ENCODE results near the gene TBC1D8B.

TBC1D8B gene

DNA sequence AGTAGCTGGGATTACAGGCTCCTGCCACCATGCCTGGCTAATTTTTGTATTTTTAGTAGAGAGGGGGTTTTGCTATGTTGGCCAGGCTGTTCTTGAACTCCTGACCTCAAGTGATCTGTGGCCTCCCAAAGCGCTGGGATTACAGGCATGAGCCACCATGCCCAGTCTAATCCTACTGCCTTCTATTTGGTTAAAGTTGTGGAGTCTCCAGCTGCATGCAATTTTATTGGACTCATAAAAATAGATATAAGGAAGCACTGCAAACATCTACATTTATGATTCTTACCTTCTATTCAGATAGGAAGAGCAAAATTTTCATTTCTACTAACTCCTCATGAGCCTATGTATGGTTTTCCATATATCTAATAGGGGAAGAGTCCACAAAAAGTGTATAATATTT, 87.0 kb downstream of the TBC1D8B start:
- TF ChIP-seq, protein P1, sequence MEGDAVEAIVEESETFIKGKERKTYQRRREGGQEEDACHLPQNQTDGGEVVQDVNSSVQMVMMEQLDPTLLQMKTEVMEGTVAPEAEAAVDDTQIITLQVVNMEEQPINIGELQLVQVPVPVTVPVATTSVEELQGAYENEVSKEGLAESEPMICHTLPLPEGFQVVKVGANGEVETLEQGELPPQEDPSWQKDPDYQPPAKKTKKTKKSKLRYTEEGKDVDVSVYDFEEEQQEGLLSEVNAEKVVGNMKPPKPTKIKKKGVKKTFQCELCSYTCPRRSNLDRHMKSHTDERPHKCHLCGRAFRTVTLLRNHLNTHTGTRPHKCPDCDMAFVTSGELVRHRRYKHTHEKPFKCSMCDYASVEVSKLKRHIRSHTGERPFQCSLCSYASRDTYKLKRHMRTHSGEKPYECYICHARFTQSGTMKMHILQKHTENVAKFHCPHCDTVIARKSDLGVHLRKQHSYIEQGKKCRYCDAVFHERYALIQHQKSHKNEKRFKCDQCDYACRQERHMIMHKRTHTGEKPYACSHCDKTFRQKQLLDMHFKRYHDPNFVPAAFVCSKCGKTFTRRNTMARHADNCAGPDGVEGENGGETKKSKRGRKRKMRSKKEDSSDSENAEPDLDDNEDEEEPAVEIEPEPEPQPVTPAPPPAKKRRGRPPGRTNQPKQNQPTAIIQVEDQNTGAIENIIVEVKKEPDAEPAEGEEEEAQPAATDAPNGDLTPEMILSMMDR (IDR thresholded peaks at IDR 0.05; ENCODE audit: extremely low read depth, missing control alignments), result no peak
- DNase-seq (ENCODE audit: low spot score), result no peak

DNA sequence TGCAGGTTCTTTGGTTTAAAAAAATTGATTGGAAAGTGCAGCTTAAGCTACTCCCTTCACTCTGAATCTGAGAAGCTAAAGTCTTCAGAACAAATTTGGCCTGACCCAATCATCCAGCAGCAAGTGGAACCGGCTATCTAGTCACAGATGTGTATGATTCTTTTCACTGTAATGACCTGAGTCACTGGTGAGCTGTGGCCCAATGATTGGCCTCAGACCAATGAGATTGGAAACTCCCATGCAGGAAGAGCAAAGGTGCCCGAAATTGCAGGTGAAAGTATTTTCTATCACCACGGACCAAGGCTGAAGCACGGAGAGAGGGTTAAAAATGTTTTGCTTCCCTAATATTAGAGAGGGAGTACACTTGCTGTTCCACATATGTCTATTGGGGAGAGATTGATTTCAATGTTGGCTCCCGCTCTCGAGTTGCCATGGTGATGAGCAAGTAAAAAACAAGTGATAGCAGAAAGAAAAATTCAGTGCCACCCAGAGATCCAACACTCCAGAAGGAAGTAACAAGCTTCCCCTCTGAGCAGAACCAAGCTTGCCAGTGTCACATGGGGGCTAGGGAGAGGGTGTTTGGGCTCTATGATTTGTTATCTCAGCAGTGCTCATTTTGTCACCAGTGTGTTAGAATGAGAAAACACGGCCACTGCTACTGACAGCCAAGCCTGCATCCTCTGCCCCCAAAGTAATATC, 89.4 kb downstream of the TBC1D8B start:
- DNase-seq (ENCODE audit: low spot score), result no peak
- TF ChIP-seq, protein P1 (IDR thresholded peaks at IDR 0.05; ENCODE audit: extremely low read depth, missing control alignments), result no peak

DNA sequence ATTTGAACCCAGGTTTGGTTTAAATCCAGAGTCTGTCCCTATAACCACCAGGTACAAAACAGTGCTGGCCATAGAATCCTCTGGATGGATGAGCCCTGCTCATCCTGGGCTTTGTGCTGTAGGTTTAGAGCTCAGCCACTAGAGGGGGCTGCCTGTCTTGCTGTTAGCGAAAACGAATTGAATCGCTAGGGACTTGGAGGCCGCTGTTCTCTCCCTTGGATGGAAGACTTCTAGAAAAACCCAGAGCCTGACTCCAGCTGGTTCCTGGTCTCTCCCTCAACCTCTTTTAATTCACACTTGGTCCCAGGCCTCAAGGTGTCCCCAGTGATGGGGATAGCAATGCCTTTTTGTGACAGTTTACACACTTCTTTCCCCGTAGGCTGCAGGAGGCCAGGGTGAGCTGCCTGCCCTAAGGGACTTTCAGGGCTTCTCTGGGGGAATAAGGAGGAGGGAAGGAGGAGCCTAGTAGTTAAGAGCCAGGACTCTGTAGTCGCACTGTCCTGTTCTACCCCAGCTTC, 92.0 kb downstream of the TBC1D8B start:
- peak; percentile 16 for DNase-seq (ENCODE audit: low spot score)
- TF ChIP-seq, protein P1 (IDR thresholded peaks at IDR 0.05; ENCODE audit: extremely low read depth, missing control alignments), result peak; percentile 76

DNA sequence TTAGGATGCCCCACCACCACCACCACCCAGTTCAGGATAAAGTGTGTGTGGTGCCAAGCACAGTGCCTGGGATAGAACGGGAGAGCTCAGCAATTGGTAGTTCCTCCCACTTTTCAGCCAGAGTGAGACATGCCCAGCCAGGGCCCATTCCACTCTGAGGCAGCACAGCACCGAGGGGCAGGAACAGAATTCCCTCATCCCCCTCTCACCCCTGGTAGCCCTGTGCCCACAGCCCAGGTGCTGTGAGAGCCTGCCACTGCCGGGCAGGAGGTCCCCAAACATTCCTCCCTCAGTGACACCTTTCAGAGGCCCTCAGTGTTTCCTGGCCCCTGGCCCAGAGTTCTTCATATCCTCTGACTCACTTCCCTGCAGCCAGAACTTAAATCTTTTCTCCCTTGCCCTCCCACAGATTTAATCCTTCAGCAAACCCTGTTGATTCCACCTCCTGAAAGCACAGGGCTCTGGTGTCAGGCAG, 92.5 kb downstream of the TBC1D8B start:
- DNase-seq (ENCODE audit: low spot score), result no peak
- TF ChIP-seq, protein P1 (IDR thresholded peaks at IDR 0.05; ENCODE audit: extremely low read depth, missing control alignments), result no peak

DNA sequence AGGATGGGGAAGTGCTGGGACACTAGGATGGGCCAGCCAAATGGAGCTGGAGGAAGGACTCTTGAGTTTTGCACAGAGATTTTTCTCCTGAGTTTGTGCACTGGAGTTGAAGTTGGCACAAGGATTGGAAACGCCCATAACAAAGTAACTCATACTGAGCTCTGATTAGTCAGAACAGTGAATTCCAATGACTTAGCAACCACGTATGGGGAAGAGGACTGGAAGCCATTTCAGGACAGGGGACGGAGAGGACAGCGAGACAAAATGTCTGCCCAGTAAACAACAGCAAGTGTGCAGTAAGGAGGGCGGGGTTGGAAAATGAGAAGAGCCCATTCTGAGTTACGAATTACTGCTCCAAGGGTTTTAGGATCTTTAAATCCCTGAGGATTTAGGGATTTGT, 94.8 kb downstream of the TBC1D8B start:
- DNase-seq (ENCODE audit: low spot score), result no peak
- TF ChIP-seq, protein P1 (IDR thresholded peaks at IDR 0.05; ENCODE audit: extremely low read depth, missing control alignments), result no peak

DNA sequence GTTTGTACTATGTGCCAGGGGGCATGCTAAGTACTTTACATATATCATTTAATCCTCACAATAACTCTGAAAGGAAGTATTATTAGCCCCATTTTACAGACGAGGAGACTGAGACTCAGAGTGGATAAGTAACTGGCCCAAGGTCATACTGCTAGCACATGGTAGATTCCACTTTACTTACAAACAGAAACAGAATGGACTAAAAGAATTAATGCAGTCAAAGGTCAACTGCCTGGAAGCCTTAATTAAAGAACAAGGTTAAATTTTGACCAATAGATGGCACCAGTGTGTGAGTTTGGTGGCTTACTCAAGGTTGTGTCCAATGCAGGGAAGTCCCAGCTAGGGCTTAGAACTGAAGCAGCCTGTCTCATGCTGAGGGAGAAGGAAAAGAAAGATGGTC, 96.0 kb downstream of the TBC1D8B start:
- TF ChIP-seq, protein P1 (IDR thresholded peaks at IDR 0.05; ENCODE audit: extremely low read depth, missing control alignments), result no peak
- peak; percentile 18 for DNase-seq (ENCODE audit: low spot score)

DNA sequence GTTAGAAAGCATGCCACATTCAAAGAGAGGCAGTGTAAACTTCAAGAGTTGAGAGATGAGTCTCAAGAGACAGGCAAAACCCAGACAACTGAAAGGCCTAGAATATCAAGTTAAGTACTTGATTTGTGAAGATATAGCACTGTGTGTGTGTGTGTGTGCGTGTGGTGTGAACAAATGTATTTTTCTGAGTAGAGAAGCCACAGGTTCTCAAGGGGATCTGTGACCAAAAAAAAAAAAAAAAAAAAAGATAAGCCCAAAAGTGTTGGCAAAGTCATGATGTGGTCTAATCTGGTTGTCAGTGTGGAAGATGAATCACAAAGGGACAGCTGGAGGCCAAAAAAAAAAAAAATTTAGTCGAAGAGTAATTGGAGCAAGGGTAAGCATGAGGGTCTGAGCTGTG, 96.8 kb downstream of the TBC1D8B start:
- no peak for DNase-seq (ENCODE audit: low spot score)
- TF ChIP-seq, protein P1 (IDR thresholded peaks at IDR 0.05; ENCODE audit: extremely low read depth, missing control alignments), result no peak

Measured in GM20000 (cell line).